ENCODE results near the gene MTMR12. TPM values are rescaled to one million over a fixed set of nuclear protein-coding genes. Genes with fewer than 3 reads are reported as not detected.

The MTMR12 gene
- total and polyA plus RNA-seq, 2 of the 13 experiments (the other 11 are each of a cell fraction or from before 2014, with no cell fraction given) = 23.4 to 36.6 TPM

GRCh38 chr5:32332966-32333365, 20.2 kb upstream of the MTMR12 start:
- POLR2A ChIA-PET = no interaction called here
- TF ChIP-seq ATF7-NPFF (CRISPR knock-in tag; IDR thresholded peaks at IDR 0.05; ENCODE audit: low read depth) (no peak), CENPBD1 (CRISPR knock-in tag; IDR thresholded peaks at IDR 0.05; ENCODE audit: borderline replicate concordance, low read depth) (no peak), GATAD1 (CRISPR knock-in tag; IDR thresholded peaks at IDR 0.05) (no peak), ZNF33B (CRISPR knock-in tag; IDR thresholded peaks at IDR 0.05) (no peak), ZSCAN22 (CRISPR knock-in tag; IDR thresholded peaks at IDR 0.05) (no peak), ELK4 (CRISPR knock-in tag; IDR thresholded peaks at IDR 0.05; ENCODE audit: borderline replicate concordance) (no peak), ZNF605 (CRISPR knock-in tag; IDR thresholded peaks at IDR 0.05) (no peak), POLR2AphosphoS5 (IDR thresholded peaks at IDR 0.05; ENCODE audit: low read depth, low read length) (no peak), ZFP36 (IDR thresholded peaks at IDR 0.05; ENCODE audit: borderline replicate concordance, low read depth, low read length, partially characterized antibody) (no peak), POLR2A (IDR thresholded peaks at IDR 0.05; ENCODE audit: insufficient read depth in 1 of 2, low read depth in 2 of 2, low read length in 2 of 2) (no peak), ZNF557 (CRISPR knock-in tag; IDR thresholded peaks at IDR 0.05) (no peak), ZNF816 (CRISPR knock-in tag; IDR thresholded peaks at IDR 0.05; ENCODE audit: borderline replicate concordance) (no peak), CREB1 (IDR thresholded peaks at IDR 0.05) (no peak), CREB1 (CRISPR knock-in tag; IDR thresholded peaks at IDR 0.05) (no peak), ZNF282 (IDR thresholded peaks at IDR 0.05; ENCODE audit: partially characterized antibody) (no peak)
- TF ChIP-seq, protein P1, sequence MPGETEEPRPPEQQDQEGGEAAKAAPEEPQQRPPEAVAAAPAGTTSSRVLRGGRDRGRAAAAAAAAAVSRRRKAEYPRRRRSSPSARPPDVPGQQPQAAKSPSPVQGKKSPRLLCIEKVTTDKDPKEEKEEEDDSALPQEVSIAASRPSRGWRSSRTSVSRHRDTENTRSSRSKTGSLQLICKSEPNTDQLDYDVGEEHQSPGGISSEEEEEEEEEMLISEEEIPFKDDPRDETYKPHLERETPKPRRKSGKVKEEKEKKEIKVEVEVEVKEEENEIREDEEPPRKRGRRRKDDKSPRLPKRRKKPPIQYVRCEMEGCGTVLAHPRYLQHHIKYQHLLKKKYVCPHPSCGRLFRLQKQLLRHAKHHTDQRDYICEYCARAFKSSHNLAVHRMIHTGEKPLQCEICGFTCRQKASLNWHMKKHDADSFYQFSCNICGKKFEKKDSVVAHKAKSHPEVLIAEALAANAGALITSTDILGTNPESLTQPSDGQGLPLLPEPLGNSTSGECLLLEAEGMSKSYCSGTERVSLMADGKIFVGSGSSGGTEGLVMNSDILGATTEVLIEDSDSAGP (CRISPR knock-in tag; IDR thresholded peaks at IDR 0.05; ENCODE audit: borderline replicate concordance) = no peak
- TF ChIP-seq, protein P2, sequence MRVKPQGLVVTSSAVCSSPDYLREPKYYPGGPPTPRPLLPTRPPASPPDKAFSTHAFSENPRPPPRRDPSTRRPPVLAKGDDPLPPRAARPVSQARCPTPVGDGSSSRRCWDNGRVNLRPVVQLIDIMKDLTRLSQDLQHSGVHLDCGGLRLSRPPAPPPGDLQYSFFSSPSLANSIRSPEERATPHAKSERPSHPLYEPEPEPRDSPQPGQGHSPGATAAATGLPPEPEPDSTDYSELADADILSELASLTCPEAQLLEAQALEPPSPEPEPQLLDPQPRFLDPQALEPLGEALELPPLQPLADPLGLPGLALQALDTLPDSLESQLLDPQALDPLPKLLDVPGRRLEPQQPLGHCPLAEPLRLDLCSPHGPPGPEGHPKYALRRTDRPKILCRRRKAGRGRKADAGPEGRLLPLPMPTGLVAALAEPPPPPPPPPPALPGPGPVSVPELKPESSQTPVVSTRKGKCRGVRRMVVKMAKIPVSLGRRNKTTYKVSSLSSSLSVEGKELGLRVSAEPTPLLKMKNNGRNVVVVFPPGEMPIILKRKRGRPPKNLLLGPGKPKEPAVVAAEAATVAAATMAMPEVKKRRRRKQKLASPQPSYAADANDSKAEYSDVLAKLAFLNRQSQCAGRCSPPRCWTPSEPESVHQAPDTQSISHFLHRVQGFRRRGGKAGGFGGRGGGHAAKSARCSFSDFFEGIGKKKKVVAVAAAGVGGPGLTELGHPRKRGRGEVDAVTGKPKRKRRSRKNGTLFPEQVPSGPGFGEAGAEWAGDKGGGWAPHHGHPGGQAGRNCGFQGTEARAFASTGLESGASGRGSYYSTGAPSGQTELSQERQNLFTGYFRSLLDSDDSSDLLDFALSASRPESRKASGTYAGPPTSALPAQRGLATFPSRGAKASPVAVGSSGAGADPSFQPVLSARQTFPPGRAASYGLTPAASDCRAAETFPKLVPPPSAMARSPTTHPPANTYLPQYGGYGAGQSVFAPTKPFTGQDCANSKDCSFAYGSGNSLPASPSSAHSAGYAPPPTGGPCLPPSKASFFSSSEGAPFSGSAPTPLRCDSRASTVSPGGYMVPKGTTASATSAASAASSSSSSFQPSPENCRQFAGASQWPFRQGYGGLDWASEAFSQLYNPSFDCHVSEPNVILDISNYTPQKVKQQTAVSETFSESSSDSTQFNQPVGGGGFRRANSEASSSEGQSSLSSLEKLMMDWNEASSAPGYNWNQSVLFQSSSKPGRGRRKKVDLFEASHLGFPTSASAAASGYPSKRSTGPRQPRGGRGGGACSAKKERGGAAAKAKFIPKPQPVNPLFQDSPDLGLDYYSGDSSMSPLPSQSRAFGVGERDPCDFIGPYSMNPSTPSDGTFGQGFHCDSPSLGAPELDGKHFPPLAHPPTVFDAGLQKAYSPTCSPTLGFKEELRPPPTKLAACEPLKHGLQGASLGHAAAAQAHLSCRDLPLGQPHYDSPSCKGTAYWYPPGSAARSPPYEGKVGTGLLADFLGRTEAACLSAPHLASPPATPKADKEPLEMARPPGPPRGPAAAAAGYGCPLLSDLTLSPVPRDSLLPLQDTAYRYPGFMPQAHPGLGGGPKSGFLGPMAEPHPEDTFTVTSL (CRISPR knock-in tag; IDR thresholded peaks at IDR 0.05; ENCODE audit: borderline replicate concordance) = no peak

More at GRCh38 chr5:32332966-32333365, 20.2 kb upstream of the MTMR12 start:
- WGBS (ENCODE audit: low lambda C conversion rate) = over 99% methylated on average over 10 of the region's 10 CpGs
- in situ Hi-C loops (cut with HindIII; ENCODE audit: extremely low pct_ligation_motif_present, low pct_unique_long_range_greater_than_20kb) = no loop called here
- H3K27ac ChIP-seq (ENCODE audit: extremely low read length, insufficient read depth, low read length) = no peak overlapping the region
- H3K79me2 ChIP-seq (ENCODE audit: insufficient read depth, low read length) = no peaks in the 10 kb centered on the region
- CTCF ChIA-PET (ENCODE audit: low intra/inter-chr PET ratio, low total read pairs) = no interaction called here
- FAIRE-seq (no peak), DNase-seq (ENCODE audit: low spot score) (no peak), ATAC-seq (no peak)
- H4K20me1 ChIP-seq (ENCODE audit: insufficient read depth, low read length) = no peaks in the 10 kb centered on the region
- H3K4me3 ChIP-seq (replicated peaks in 1 of 3; ENCODE audit: insufficient read depth in 1 of 3, low read depth in 2 of 3, low read length in 3 of 3) = no peak overlapping the region
- intact Hi-C loops (cut with micrococcal nuclease; ENCODE audit: unreplicated experiment) = loop anchor here (5.0 to 10.0 kb wide), 2 partner anchors 61 to 168 kb away; no protein-coding TSS in a partner anchor
- H2AFZ ChIP-seq (ENCODE audit: low read length) = no peak overlapping the region
- peaks cover 53% of the 10 kb centered on the region for H3K4me1 ChIP-seq (ENCODE audit: insufficient read depth, low read length)
- H3K9ac ChIP-seq (ENCODE audit: insufficient read depth, low read depth, low read length) = no peak overlapping the region
- H3K9me3 ChIP-seq (ENCODE audit: low read length) = peaks cover 15% of the 10 kb centered on the region
- H3K36me3 ChIP-seq (replicated peaks in 1 of 2; ENCODE audit: control insufficient read depth in 1 of 2, insufficient read depth in 2 of 2, low read length in 2 of 2) = no peaks in the 10 kb centered on the region
- no TSS peak for BruUV-seq (replicated peaks)
- no peak overlapping the region for H3K4me2 ChIP-seq (ENCODE audit: low read depth, low read length)
- H3K27me3 ChIP-seq (ENCODE audit: control insufficient read depth in 1 of 2, insufficient read depth in 2 of 2, low read length in 2 of 2) = no peaks in the 10 kb centered on the region

Measured in HepG2 (cell line).